HEK293 (cell line): ENCODE results near the gene KREMEN1.
A peak's percentile ranks its signal among the peaks of the same experiment; 100 is the strongest.

ENCODE experiments used
- CTCF ChIA-PET: fragments of 350-600 bp; formaldehyde crosslinking; extraction: SDS; loops from one replicate; lab custom pipeline; 2021; ENCODE audit warnings: antibody characterized with exemption; lab: Yijun Ruan, JAX
- POLR2A ChIA-PET: fragments of 300-600 bp; formaldehyde crosslinking; extraction: SDS; loops from one replicate; lab custom pipeline; 2020; ENCODE audit warnings: antibody characterized with exemption, inconsistent platforms; lab: Yijun Ruan, JAX
- H3K27ac ChIP-seq: fragments of 200-500 bp; sonication (Bioruptor generic); 2 replicates; pipeline ENCODE4 v1.5.1; 2014; ENCODE audit warnings: low read depth, low read length, control low read depth, inconsistent platforms; ENCODE audit errors: extremely low read depth
- H3K36me3 ChIP-seq, 2 experiments: fragments of 200-500 bp in 1 of 2; sonication (Bioruptor generic) in 1 of 2; 1 replicate in 1 of 2; 2 replicates in 1 of 2; pipeline ENCODE4 v1.5.1; 2014 to 2017; ENCODE audit warnings: inconsistent platforms in 2 of 2, low read length in 2 of 2; ENCODE audit not compliant: control insufficient read depth in 2 of 2, insufficient read depth in 1 of 2
- H3K4me1 ChIP-seq: fragments of 200-500 bp; sonication (Bioruptor generic); 2 replicates; pipeline ENCODE4 v1.5.1; 2014; ENCODE audit warnings: mild to moderate bottlenecking, low read length, inconsistent platforms; ENCODE audit not compliant: control insufficient read depth, insufficient read depth
- H3K4me3 ChIP-seq: 2 replicates; pipeline ENCODE4 v1.5.1; 2011; ENCODE audit warnings: low read depth, mild to moderate bottlenecking, control low read depth, low read length, moderate library complexity
- H3K9me3 ChIP-seq: fragments of 200-500 bp; sonication (Bioruptor generic); 2 replicates; pipeline ENCODE4 v1.5.1; 2014; ENCODE audit warnings: low read depth, low read length, inconsistent platforms; ENCODE audit not compliant: control insufficient read depth, insufficient read depth
- HOXA7 ChIP-seq: sonication (generic); formaldehyde crosslinking; IDR thresholded peaks from 2 replicates; pipeline ENCODE4 v1.8.1; 2022; ENCODE audit warnings: missing genetic modification reagents, borderline replicate concordance
- KLF10 ChIP-seq: fragments of 450-650 bp; IDR thresholded peaks from 2 replicates; pipeline ENCODE4 v1.5.1; 2018; ENCODE audit warnings: missing biosample characterization, mild to moderate bottlenecking, missing genetic modification characterization
- KLF16 ChIP-seq: fragments of 450-650 bp; formaldehyde crosslinking; IDR thresholded peaks from 2 replicates; pipeline ENCODE4 v1.5.1; 2017; ENCODE audit warnings: missing biosample characterization, missing genetic modification characterization
- OSR2 ChIP-seq: fragments of 450-650 bp; formaldehyde crosslinking; IDR thresholded peaks from 2 replicates; pipeline ENCODE4 v1.5.1; 2016; ENCODE audit warnings: missing biosample characterization, missing genetic modification characterization
- ZBTB20 ChIP-seq: fragments of 450-650 bp; formaldehyde crosslinking; IDR thresholded peaks from 2 replicates; pipeline ENCODE4 v1.5.1; 2016; ENCODE audit warnings: missing biosample characterization, missing genetic modification characterization
- ZEB2 ChIP-seq: fragments of 450-650 bp; formaldehyde crosslinking; IDR thresholded peaks from 2 replicates; pipeline ENCODE4 v1.5.1; 2016; ENCODE audit warnings: missing biosample characterization, missing genetic modification characterization
- ZNF157 ChIP-seq: fragments of 450-650 bp; formaldehyde crosslinking; IDR thresholded peaks from 2 replicates; pipeline ENCODE4 v1.5.1; 2016; ENCODE audit warnings: missing biosample characterization, missing genetic modification characterization
- ZNF280D ChIP-seq: fragments of 450-650 bp; formaldehyde crosslinking; IDR thresholded peaks from 2 replicates; pipeline ENCODE4 v1.5.1; 2016; ENCODE audit warnings: missing biosample characterization, missing genetic modification characterization
- ZNF302 ChIP-seq: fragments of 450-650 bp; formaldehyde crosslinking; IDR thresholded peaks from 2 replicates; pipeline ENCODE4 v1.5.1; 2016; ENCODE audit warnings: missing biosample characterization, missing genetic modification characterization, low read depth
- ZNF335 ChIP-seq: fragments of 450-650 bp; formaldehyde crosslinking; conservative IDR thresholded peaks from 2 replicates; pipeline ENCODE4 v1.5.1; 2016; ENCODE audit warnings: missing biosample characterization, missing genetic modification characterization
- ZNF423 ChIP-seq: fragments of 450-650 bp; formaldehyde crosslinking; IDR thresholded peaks from 2 replicates; pipeline ENCODE4 v1.5.1; 2016; ENCODE audit warnings: missing biosample characterization, missing genetic modification characterization
- ZNF501 ChIP-seq: fragments of 450-650 bp; formaldehyde crosslinking; IDR thresholded peaks from 2 replicates; pipeline ENCODE4 v1.5.1; 2016; ENCODE audit warnings: missing biosample characterization, missing genetic modification characterization
- ZNF521 ChIP-seq: fragments of 450-650 bp; formaldehyde crosslinking; IDR thresholded peaks from 2 replicates; pipeline ENCODE4 v1.5.1; 2017; ENCODE audit warnings: missing biosample characterization, mild to moderate bottlenecking, missing genetic modification characterization
- ZNF555 ChIP-seq: fragments of 450-650 bp; formaldehyde crosslinking; conservative IDR thresholded peaks from 2 replicates; pipeline ENCODE4 v1.5.1; 2017; ENCODE audit warnings: missing biosample characterization, mild to moderate bottlenecking, missing genetic modification characterization, inconsistent platforms
- ZNF610 ChIP-seq: fragments of 450-650 bp; formaldehyde crosslinking; IDR thresholded peaks from 2 replicates; pipeline ENCODE4 v1.5.1; 2016; ENCODE audit warnings: missing biosample characterization, missing genetic modification characterization, borderline replicate concordance
- ZNF621 ChIP-seq: fragments of 450-650 bp; formaldehyde crosslinking; IDR thresholded peaks from 2 replicates; pipeline ENCODE4 v1.5.1; 2017; ENCODE audit warnings: missing biosample characterization, missing genetic modification characterization
- ZNF645 ChIP-seq: fragments of 450-650 bp; formaldehyde crosslinking; IDR thresholded peaks from 2 replicates; pipeline ENCODE4; 2016; ENCODE audit warnings: missing biosample characterization, missing genetic modification characterization
- ZNF654 ChIP-seq: fragments of 450-650 bp; formaldehyde crosslinking; IDR thresholded peaks from 2 replicates; pipeline ENCODE4 v1.5.1; 2016; ENCODE audit warnings: low read depth, missing biosample characterization, missing genetic modification characterization
- TF ChIP-seq, protein P1 (sequence below): fragments of 450-650 bp; formaldehyde crosslinking; IDR thresholded peaks from 2 replicates; pipeline ENCODE4 v1.5.1; 2016; ENCODE audit warnings: missing biosample characterization, missing genetic modification characterization, low read depth
- TF ChIP-seq, protein P2 (sequence below): fragments of 450-650 bp; formaldehyde crosslinking; IDR thresholded peaks from 2 replicates; pipeline ENCODE4 v1.5.1; 2017; ENCODE audit warnings: missing biosample characterization, missing genetic modification characterization
- TF ChIP-seq, protein P3 (sequence below): fragments of 450-650 bp; formaldehyde crosslinking; IDR thresholded peaks from 2 replicates; pipeline ENCODE4 v1.5.1; 2016; ENCODE audit warnings: missing biosample characterization, missing genetic modification characterization
- TF ChIP-seq, protein P4 (sequence below): fragments of 450-650 bp; formaldehyde crosslinking; IDR thresholded peaks from 2 replicates; pipeline ENCODE4 v1.5.1; 2016; ENCODE audit warnings: missing biosample characterization, missing genetic modification characterization
- TF ChIP-seq, protein P5 (sequence below): fragments of 450-650 bp; formaldehyde crosslinking; IDR thresholded peaks from 2 replicates; pipeline ENCODE4 v1.5.1; 2017; ENCODE audit warnings: missing biosample characterization, missing genetic modification characterization

The KREMEN1 gene

DNA sequence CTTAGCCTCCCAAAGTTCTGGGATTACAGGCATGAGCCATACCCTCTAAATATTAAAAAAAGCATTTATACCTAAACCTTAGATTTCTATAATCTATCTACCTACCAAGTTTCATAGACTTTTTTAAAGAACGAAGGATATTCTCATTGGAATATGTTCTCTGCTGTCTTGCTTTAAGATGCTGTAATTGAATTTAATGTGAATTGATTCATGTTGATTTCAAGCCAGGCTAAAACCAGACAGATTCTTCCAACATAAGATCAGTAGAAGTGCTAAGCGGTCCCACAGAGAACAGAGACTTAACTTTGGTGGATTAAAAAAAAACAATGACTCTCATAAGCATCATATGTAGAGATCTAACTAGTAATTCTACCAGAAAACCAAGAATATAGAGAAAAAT lies 14.2 kb downstream of the KREMEN1 start (continued):
- TF ChIP-seq, protein P1, sequence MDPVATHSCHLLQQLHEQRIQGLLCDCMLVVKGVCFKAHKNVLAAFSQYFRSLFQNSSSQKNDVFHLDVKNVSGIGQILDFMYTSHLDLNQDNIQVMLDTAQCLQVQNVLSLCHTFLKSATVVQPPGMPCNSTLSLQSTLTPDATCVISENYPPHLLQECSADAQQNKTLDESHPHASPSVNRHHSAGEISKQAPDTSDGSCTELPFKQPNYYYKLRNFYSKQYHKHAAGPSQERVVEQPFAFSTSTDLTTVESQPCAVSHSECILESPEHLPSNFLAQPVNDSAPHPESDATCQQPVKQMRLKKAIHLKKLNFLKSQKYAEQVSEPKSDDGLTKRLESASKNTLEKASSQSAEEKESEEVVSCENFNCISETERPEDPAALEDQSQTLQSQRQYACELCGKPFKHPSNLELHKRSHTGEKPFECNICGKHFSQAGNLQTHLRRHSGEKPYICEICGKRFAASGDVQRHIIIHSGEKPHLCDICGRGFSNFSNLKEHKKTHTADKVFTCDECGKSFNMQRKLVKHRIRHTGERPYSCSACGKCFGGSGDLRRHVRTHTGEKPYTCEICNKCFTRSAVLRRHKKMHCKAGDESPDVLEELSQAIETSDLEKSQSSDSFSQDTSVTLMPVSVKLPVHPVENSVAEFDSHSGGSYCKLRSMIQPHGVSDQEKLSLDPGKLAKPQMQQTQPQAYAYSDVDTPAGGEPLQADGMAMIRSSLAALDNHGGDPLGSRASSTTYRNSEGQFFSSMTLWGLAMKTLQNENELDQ (tag by site-specific recombination): no peak
- TF ChIP-seq, protein P2, sequence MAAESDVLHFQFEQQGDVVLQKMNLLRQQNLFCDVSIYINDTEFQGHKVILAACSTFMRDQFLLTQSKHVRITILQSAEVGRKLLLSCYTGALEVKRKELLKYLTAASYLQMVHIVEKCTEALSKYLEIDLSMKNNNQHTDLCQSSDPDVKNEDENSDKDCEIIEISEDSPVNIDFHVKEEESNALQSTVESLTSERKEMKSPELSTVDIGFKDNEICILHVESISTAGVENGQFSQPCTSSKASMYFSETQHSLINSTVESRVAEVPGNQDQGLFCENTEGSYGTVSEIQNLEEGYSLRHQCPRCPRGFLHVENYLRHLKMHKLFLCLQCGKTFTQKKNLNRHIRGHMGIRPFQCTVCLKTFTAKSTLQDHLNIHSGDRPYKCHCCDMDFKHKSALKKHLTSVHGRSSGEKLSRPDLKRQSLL: no peak
- no peak for TF ChIP-seq ZNF302 (tag by site-specific recombination)
- no peak for TF ChIP-seq ZNF521 (tag by site-specific recombination)

GRCh38 chr22:29088809-29089208 lies 16.0 kb downstream of the KREMEN1 start:
- Histone ChIP-seq H3K4me1 (peaks cover 3% of the 10 kb centered on the region; the same call in 1 of the 2 replicates), H3K27ac (no peak overlapping the region), H3K9me3 (no peaks in the 10 kb centered on the region), H3K4me3 (no peak overlapping the region), H3K36me3 (no peaks in the 10 kb centered on the region)
- ChIA-PET POLR2A (interaction anchor here (1.0 kb wide), 1 partner anchor 10 kb away, joined by 4 read pairs; no protein-coding TSS in a partner anchor), CTCF (interaction anchor here (0.7 to 3.2 kb wide), 2 partner anchors 30 to 65 kb away, joined by 3 to 14 read pairs; no protein-coding TSS in a partner anchor)
- TF ChIP-seq ZNF555 (tag by site-specific recombination): no peak
- TF ChIP-seq ZNF610 (tag by site-specific recombination): no peak
- TF ChIP-seq, protein P3, sequence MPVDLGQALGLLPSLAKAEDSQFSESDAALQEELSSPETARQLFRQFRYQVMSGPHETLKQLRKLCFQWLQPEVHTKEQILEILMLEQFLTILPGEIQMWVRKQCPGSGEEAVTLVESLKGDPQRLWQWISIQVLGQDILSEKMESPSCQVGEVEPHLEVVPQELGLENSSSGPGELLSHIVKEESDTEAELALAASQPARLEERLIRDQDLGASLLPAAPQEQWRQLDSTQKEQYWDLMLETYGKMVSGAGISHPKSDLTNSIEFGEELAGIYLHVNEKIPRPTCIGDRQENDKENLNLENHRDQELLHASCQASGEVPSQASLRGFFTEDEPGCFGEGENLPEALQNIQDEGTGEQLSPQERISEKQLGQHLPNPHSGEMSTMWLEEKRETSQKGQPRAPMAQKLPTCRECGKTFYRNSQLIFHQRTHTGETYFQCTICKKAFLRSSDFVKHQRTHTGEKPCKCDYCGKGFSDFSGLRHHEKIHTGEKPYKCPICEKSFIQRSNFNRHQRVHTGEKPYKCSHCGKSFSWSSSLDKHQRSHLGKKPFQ (tag by site-specific recombination): no peak
- TF ChIP-seq ZBTB20 (tag by site-specific recombination): peak; percentile 82
- no peak for TF ChIP-seq ZEB2 (tag by site-specific recombination)
- TF ChIP-seq ZNF645 (tag by site-specific recombination): no peak
- no peak for TF ChIP-seq ZNF654 (tag by site-specific recombination)
- no peak for TF ChIP-seq ZNF501 (tag by site-specific recombination)

DNA sequence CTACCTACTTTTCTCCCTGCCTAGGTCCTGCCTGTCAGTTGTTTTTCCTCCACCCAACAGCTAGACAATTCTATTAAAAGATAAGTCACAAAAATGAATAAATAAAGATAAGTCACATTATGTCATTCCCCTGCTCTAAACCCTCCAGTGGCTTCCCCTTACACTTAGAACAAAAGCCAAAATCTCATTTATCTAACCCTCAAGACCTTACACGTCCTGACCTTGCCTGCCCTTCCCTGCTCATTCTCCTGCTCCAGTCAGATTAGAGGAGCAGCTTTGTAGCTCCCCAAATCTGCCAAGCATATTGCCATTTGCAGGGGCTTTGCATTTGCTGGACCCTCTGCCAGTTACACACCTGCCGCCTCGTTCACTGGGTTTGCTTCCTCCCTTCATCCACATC lies 16.7 kb downstream of the KREMEN1 start:
- H3K4me1 ChIP-seq: peaks cover 3% of the 10 kb centered on the region; the same call in 1 of the 2 replicates
- H3K27ac ChIP-seq: no peak overlapping the region
- POLR2A ChIA-PET: no interaction called here
- H3K4me3 ChIP-seq: no peak overlapping the region
- H3K36me3 ChIP-seq: no peaks in the 10 kb centered on the region
- CTCF ChIA-PET: interaction anchor here (3.2 kb wide), 1 partner anchor 65 kb away, joined by 14 read pairs; no protein-coding TSS in a partner anchor
- H3K9me3 ChIP-seq: no peaks in the 10 kb centered on the region
- TF ChIP-seq, protein P4, sequence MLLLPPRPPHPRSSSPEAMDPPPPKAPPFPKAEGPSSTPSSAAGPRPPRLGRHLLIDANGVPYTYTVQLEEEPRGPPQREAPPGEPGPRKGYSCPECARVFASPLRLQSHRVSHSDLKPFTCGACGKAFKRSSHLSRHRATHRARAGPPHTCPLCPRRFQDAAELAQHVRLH (tag by site-specific recombination): no peak
- no peak for TF ChIP-seq ZNF280D (tag by site-specific recombination)
- TF ChIP-seq ZNF335: no peak
- TF ChIP-seq, protein P5, sequence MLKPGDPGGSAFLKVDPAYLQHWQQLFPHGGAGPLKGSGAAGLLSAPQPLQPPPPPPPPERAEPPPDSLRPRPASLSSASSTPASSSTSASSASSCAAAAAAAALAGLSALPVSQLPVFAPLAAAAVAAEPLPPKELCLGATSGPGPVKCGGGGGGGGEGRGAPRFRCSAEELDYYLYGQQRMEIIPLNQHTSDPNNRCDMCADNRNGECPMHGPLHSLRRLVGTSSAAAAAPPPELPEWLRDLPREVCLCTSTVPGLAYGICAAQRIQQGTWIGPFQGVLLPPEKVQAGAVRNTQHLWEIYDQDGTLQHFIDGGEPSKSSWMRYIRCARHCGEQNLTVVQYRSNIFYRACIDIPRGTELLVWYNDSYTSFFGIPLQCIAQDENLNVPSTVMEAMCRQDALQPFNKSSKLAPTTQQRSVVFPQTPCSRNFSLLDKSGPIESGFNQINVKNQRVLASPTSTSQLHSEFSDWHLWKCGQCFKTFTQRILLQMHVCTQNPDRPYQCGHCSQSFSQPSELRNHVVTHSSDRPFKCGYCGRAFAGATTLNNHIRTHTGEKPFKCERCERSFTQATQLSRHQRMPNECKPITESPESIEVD (tag by site-specific recombination): no peak
- no peak for TF ChIP-seq KLF16 (tag by site-specific recombination)
- TF ChIP-seq OSR2 (tag by site-specific recombination): no peak
- TF ChIP-seq ZNF621 (tag by site-specific recombination): no peak
- no peak for TF ChIP-seq KLF10
- TF ChIP-seq ZNF157 (tag by site-specific recombination): no peak
- TF ChIP-seq ZNF423: no peak
- no peak for TF ChIP-seq HOXA7
